RWPE2 (cell line): ENCODE results near the gene NUDT6.

Experiments used
- ATAC-seq: fragments of 200-7000 bp; cut with Tn5 transposase; 3 replicates; pipeline ENCODE4 v1.9.1; 2021; ENCODE audit warnings: low read depth
- DNase-seq: peaks from one replicate; pipeline ENCODE4 v3.0.0-alpha.2; 2020; ENCODE audit warnings: low spot score
- H3K27ac ChIP-seq: fragments of 450-650 bp; 2 replicates; pipeline ENCODE4 v1.5.1; 2017; ENCODE audit warnings: mild to moderate bottlenecking; ENCODE audit not compliant: poor library complexity, severe bottlenecking
- H3K27me3 ChIP-seq: fragments of 250-450 bp; sonication (Bioruptor Pico); 2 replicates; pipeline ENCODE4 v1.5.1; 2021; ENCODE audit warnings: mild to moderate bottlenecking, moderate library complexity; ENCODE audit not compliant: insufficient read depth, poor library complexity, severe bottlenecking
- H3K36me3 ChIP-seq: fragments of 250-450 bp; sonication (Bioruptor Pico); 2 replicates; pipeline ENCODE4 v1.5.1; 2020; ENCODE audit warnings: low read depth, mild to moderate bottlenecking, moderate library complexity
- H3K4me1 ChIP-seq: fragments of 250-450 bp; sonication (Bioruptor Pico); 2 replicates; pipeline ENCODE4 v1.5.1; 2021; ENCODE audit warnings: mild to moderate bottlenecking, moderate library complexity; ENCODE audit not compliant: insufficient read depth, poor library complexity, severe bottlenecking
- H3K4me3 ChIP-seq: fragments of 250-450 bp; sonication (Bioruptor Pico); 2 replicates; pipeline ENCODE4 v1.5.1; 2021; ENCODE audit warnings: mild to moderate bottlenecking, moderate library complexity; ENCODE audit not compliant: severe bottlenecking
- H3K9me3 ChIP-seq: fragments of 250-450 bp; sonication (Bioruptor Pico); 2 replicates; pipeline ENCODE4 v1.5.1; 2021; ENCODE audit warnings: mild to moderate bottlenecking, moderate library complexity; ENCODE audit not compliant: severe bottlenecking
- CTCF ChIP-seq: fragments of 450-650 bp; IDR thresholded peaks from one replicate; pipeline ENCODE4 v1.5.1; 2017; ENCODE audit warnings: mild to moderate bottlenecking, moderate library complexity; ENCODE audit not compliant: poor library complexity, severe bottlenecking

The NUDT6 gene

DNA sequence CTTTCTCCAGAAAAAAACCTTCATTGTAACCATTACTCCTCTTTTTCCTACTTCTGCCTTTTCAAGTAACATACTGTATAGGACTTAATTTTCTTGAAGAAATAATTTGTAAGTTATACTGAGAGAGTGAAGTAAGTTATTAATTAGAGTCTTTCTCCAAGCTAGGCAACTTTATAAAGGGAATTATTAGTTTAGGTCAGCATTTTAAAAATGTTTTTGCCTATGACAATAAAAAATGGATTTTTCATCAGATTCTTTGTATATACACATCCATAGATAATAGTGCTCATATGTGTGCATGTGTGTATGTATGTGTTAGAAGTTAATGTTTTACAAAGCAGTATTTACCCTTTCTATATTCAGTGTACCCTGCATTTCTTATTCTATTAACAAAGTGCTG is 10.4 kb upstream of the NUDT6 start:
- H3K27ac ChIP-seq, result no peak overlapping the region
- no peak for ATAC-seq
- no peaks in the 10 kb centered on the region for H3K27me3 ChIP-seq
- H3K4me3 ChIP-seq, result no peak overlapping the region
- TF ChIP-seq CTCF, result no peak
- DNase-seq, result no peak
- peaks cover 4% of the 10 kb centered on the region for H3K4me1 ChIP-seq
- peaks cover 92% of the 10 kb centered on the region for H3K36me3 ChIP-seq
- H3K9me3 ChIP-seq, result no peaks in the 10 kb centered on the region

- TF ChIP-seq CTCF, result peak; percentile 87
- H3K9me3 ChIP-seq, result no peaks in the 10 kb centered on the region
- H3K36me3 ChIP-seq, result peaks cover 82% of the 10 kb centered on the region
- ATAC-seq (no peak), DNase-seq (no peak)
- H3K4me1 ChIP-seq, result peaks cover 4% of the 10 kb centered on the region
- H3K27ac ChIP-seq, result no peak overlapping the region
- no peaks in the 10 kb centered on the region for H3K27me3 ChIP-seq
- no peak overlapping the region for H3K4me3 ChIP-seq
These were observed 8.5 kb upstream of the NUDT6 start for GRCh38 chr4:122930862-122931261.

DNA sequence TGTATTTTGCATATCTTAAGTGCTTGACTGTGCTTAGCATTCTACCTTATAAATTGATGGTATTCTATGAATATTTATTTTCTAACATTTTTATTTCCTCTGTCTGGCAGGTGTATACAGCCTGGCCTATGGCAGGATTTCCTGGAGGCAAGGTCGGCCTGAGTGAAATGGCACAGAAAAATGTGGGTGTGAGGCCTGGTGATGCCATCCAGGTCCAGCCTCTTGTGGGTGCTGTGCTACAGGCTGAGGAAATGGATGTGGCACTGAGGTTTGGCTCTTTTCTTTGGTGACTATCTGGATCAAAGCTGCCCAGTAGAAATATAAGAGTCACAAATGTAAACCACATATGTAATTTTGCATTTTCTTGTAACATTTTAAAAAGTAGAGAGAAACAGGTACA is 6.5 kb upstream of the NUDT6 start:
- no peak for ATAC-seq
- no peaks in the 10 kb centered on the region for H3K9me3 ChIP-seq

DNA sequence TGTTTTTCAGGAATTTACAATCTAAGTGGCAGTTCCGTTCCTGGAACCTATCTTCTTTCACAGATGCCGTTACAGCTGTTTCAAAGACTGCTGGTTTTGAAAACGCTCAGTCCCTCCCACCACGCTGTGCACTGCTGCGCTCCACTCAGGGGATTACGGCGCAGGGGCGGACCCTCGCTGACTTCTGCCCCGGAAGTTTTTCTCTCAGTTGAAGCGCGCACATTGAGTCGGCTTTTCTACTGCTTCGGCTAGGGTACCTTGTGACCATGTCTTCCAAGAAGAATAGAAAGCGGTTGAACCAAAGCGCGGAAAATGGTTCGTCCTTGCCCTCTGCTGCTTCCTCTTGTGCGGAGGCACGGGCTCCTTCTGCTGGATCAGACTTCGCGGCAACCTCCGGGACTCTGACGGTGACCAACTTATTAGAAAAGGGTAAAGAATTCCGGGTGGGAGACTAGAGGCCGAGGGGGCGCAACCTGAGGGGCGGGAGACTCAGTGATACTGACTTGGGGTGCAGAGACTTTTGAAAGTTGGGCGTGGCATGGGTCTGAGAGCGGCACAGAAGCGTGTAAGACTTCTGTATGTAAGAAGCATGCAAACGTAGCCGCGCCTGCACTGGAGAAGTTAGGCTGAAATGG is 597 bp upstream of the NUDT6 start:
- ATAC-seq (peak; percentile 91), DNase-seq (peak; percentile 80)
- Histone ChIP-seq H3K27me3 (no peaks in the 10 kb centered on the region), H3K27ac (peak overlapping the region; percentile 64), H3K9me3 (no peaks in the 10 kb centered on the region), H3K36me3 (peaks cover 19% of the 10 kb centered on the region; the same call in 1 of the 2 replicates), H3K4me3 (peak overlapping the region; percentile 69), H3K4me1 (peaks cover 10% of the 10 kb centered on the region)
- TF ChIP-seq CTCF, result no peak

More for the DNA sequence above, 6.5 kb upstream of the NUDT6 start:
- TF ChIP-seq CTCF, result no peak
- Histone ChIP-seq H3K4me1 (peaks cover 14% of the 10 kb centered on the region), H3K27me3 (no peaks in the 10 kb centered on the region), H3K27ac (no peak overlapping the region), H3K4me3 (no peak overlapping the region), H3K36me3 (peaks cover 71% of the 10 kb centered on the region)
- no peak for DNase-seq

DNA sequence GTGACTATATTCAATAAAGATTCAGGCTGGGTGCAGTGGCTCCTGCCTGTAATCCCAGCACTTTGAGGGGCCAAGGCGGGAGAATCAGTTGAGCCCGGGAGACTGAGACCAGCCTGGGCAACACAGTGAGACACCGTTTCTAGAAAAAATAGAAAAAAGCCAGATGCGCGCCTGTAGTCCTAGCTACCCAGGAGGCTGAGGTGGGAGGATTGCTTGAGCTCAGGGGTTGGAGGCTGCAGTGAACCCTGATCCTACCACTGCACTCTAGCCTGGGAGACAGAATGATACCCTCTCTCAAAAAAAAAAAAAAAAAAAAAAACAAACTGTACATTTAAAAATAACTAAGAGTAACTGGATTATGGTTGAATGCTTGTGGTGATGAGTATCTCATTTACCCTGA is 1.1 kb downstream of the NUDT6 start:
- peak overlapping the region; percentile 69 for H3K4me3 ChIP-seq
- DNase-seq, result no peak
- H3K27me3 ChIP-seq, result no peaks in the 10 kb centered on the region
- TF ChIP-seq CTCF, result no peak
- H3K9me3 ChIP-seq, result no peaks in the 10 kb centered on the region
- peaks cover 10% of the 10 kb centered on the region for H3K4me1 ChIP-seq
- peaks cover 17% of the 10 kb centered on the region for H3K36me3 ChIP-seq
- no peak for ATAC-seq
- peak overlapping the region; percentile 64 for H3K27ac ChIP-seq
